ENCODE results near the gene OR2V1. TPM values are rescaled to one million over a fixed set of nuclear protein-coding genes. Genes with fewer than 3 reads are reported as not detected.
"Not testable (repeated sequence)": the region's sequence is repeated elsewhere in the genome, so short reads cannot be mapped to it uniquely, and the experiment has no call there.

OR2V1 gene
- total and polyA plus RNA-seq, 2 of the 13 experiments (the other 11 are each of a cell fraction or from before 2014, with no cell fraction given): not detected

DNA sequence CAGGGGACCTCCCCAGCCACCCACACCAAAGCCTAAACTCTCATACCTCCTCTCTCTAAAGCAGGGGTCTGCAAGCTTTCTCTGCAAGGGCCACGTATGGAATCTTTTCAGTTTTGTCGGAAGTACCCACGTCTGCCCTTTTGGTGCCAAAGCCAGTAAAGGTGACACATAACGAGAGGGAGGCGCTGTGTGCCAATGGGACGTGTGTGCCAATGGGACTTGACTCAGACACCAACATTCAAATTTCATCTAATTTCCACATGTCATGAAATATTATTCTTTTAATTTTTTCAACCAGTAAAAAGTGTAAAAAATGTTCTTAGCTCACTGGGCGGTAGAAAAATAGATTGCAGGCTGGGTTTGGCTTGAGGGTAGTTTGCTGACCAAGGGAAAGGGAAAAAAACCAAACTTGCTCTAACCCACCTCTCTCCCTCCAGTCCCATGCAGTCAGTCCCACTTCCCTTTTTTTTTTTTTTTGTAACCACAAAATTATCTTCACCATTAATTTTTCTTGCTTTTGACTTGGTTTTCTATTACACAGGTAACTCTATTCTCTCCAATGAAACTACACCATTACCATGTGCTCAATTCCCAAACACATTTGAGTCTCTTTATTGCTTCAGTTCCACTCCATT lies 25.5 kb downstream of the OR2V1 start:
- H3K36me3 ChIP-seq (replicated peaks in 1 of 2; ENCODE audit: control insufficient read depth in 1 of 2, insufficient read depth in 2 of 2, low read length in 2 of 2): no peaks in the 10 kb centered on the region
- H4K20me1 ChIP-seq (ENCODE audit: insufficient read depth, low read length): no peaks in the 10 kb centered on the region
- H3K4me3 ChIP-seq (replicated peaks in 1 of 3; ENCODE audit: insufficient read depth in 1 of 3, low read depth in 2 of 3, low read length in 3 of 3): no peak overlapping the region
- peaks cover 0 to 30% of the 10 kb centered on the region in 2 experiments; a peak in 2 of 5 replicates for H3K27me3 ChIP-seq (ENCODE audit: control insufficient read depth in 1 of 2, insufficient read depth in 2 of 2, low read length in 2 of 2)
- DNase-seq (ENCODE audit: low spot score) (no peak), ATAC-seq (no peak), FAIRE-seq (no peak)
- H3K4me1 ChIP-seq (ENCODE audit: insufficient read depth, low read length): no peaks in the 10 kb centered on the region
- no peaks in the 10 kb centered on the region for H3K9me3 ChIP-seq (ENCODE audit: low read length)
- H3K9ac ChIP-seq (ENCODE audit: insufficient read depth, low read depth, low read length): no peak overlapping the region
- in situ Hi-C loops (cut with HindIII; ENCODE audit: extremely low pct_ligation_motif_present, low pct_unique_long_range_greater_than_20kb): no loop called here
- no peak overlapping the region for H3K27ac ChIP-seq (ENCODE audit: extremely low read length, insufficient read depth, low read length)
- no peak overlapping the region for H2AFZ ChIP-seq (ENCODE audit: low read length)
- no TSS peak for BruUV-seq (replicated peaks)
- WGBS (ENCODE audit: low lambda C conversion rate): 57% methylated on average over 7 of the region's 7 CpGs
- no peak for TF ChIP-seq ZNF20 (CRISPR knock-in tag; IDR thresholded peaks at IDR 0.05)
- no peak for TF ChIP-seq RXRA (CRISPR knock-in tag; IDR thresholded peaks at IDR 0.05)
- TF ChIP-seq ZNF589 (CRISPR knock-in tag; conservative IDR thresholded peaks at IDR 0.05): no peak
- TF ChIP-seq, protein P1, sequence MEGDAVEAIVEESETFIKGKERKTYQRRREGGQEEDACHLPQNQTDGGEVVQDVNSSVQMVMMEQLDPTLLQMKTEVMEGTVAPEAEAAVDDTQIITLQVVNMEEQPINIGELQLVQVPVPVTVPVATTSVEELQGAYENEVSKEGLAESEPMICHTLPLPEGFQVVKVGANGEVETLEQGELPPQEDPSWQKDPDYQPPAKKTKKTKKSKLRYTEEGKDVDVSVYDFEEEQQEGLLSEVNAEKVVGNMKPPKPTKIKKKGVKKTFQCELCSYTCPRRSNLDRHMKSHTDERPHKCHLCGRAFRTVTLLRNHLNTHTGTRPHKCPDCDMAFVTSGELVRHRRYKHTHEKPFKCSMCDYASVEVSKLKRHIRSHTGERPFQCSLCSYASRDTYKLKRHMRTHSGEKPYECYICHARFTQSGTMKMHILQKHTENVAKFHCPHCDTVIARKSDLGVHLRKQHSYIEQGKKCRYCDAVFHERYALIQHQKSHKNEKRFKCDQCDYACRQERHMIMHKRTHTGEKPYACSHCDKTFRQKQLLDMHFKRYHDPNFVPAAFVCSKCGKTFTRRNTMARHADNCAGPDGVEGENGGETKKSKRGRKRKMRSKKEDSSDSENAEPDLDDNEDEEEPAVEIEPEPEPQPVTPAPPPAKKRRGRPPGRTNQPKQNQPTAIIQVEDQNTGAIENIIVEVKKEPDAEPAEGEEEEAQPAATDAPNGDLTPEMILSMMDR (CRISPR knock-in tag; IDR thresholded peaks at IDR 0.05): no peak
- no peak for TF ChIP-seq ZFP62 (CRISPR knock-in tag; IDR thresholded peaks at IDR 0.05)
- no peak for TF ChIP-seq ZNF496 (CRISPR knock-in tag; IDR thresholded peaks at IDR 0.05; ENCODE audit: insufficient replicate concordance)
- TF ChIP-seq ZBTB7B (CRISPR knock-in tag; IDR thresholded peaks at IDR 0.05): no peak
- ChIA-PET POLR2A (no interaction called here), CTCF (ENCODE audit: low intra/inter-chr PET ratio, low total read pairs) (no interaction called here)
- H3K4me2 ChIP-seq (ENCODE audit: low read depth, low read length): no peak overlapping the region
- intact Hi-C loops (cut with micrococcal nuclease; ENCODE audit: unreplicated experiment): no loop called here
- no peaks in the 10 kb centered on the region for H3K79me2 ChIP-seq (ENCODE audit: insufficient read depth, low read length)

DNA sequence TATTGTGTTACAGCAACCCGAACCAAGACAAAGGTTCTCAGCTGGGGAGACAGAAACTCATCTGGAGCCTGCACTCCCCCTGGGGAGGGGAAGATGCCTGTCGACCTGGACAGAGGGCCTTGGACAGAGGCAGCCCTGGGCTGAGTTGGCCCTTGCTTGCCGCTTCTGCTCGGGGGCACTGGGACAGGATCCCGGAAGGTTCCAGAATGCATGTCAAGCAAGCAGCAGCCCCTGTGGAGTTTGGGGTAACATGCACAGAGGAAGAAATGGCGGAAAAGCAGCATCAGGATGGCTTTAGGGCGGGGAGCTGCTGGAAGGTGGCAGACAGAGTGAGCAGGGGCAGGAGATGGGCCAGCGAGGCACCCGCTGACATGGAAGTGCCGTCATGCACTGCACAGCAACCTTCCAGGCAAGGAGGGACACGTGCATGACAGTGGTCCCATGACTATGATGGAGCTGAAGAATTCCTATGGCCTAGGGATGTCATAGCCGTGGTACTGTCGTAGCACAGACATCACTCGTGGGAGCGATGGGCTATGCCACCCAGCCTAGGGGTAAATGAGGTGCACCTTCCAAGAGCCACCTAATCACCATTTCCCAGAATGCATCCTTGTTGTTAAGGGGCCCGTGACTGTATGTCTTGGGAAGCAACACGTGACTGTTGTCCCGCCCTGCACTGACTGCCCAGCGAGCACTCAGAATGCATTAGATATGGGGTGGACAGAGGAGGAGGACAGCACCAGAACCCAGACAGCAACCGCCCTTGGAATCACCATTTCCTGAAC lies 26.2 kb downstream of the OR2V1 start:
- POLR2A ChIA-PET; DNase-seq (ENCODE audit: low spot score); CTCF ChIA-PET (ENCODE audit: low intra/inter-chr PET ratio, low total read pairs); H3K4me2 ChIP-seq (ENCODE audit: low read depth, low read length); H3K4me1 ChIP-seq (ENCODE audit: insufficient read depth, low read length); FAIRE-seq; H3K79me2 ChIP-seq (ENCODE audit: insufficient read depth, low read length); H2AFZ ChIP-seq (ENCODE audit: low read length); H3K4me3 ChIP-seq (replicated peaks in 1 of 3; ENCODE audit: insufficient read depth in 1 of 3, low read depth in 2 of 3, low read length in 3 of 3); ATAC-seq; H4K20me1 ChIP-seq (ENCODE audit: insufficient read depth, low read length); H3K27ac ChIP-seq (ENCODE audit: extremely low read length, insufficient read depth, low read length); intact Hi-C loops (cut with micrococcal nuclease; ENCODE audit: unreplicated experiment); H3K9ac ChIP-seq (ENCODE audit: insufficient read depth, low read depth, low read length); in situ Hi-C loops (cut with HindIII; ENCODE audit: extremely low pct_ligation_motif_present, low pct_unique_long_range_greater_than_20kb); H3K36me3 ChIP-seq (replicated peaks in 1 of 2; ENCODE audit: control insufficient read depth in 1 of 2, insufficient read depth in 2 of 2, low read length in 2 of 2); H3K9me3 ChIP-seq (ENCODE audit: low read length); BruUV-seq (replicated peaks): not testable (repeated sequence)
- H3K27me3 ChIP-seq (ENCODE audit: control insufficient read depth in 1 of 2, insufficient read depth in 2 of 2, low read length in 2 of 2): peaks cover 0 to 30% of the 10 kb centered on the region in 2 experiments; a peak in 3 of 5 replicates
- WGBS (ENCODE audit: low lambda C conversion rate): 37% methylated on average over 13 of the region's 20 CpGs

DNA sequence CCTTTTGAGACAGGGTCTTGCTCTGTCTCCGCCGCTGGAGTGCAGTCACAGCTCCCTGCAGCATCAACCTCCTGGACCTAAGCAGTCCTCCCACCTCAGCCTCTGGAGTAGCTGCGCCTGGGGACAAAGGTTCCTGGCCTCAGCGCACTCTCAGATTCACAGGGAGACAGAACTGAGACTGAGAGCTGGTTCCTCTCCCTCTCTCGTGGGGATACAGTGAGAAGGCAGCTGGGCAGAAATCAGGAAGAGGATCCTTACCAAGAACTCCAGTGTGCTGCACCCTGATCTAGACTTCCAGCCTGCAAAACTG lies 26.8 kb downstream of the OR2V1 start:
- DNase-seq (ENCODE audit: low spot score); H3K4me1 ChIP-seq (ENCODE audit: insufficient read depth, low read length); H3K27ac ChIP-seq (ENCODE audit: extremely low read length, insufficient read depth, low read length); intact Hi-C loops (cut with micrococcal nuclease; ENCODE audit: unreplicated experiment); CTCF ChIA-PET (ENCODE audit: low intra/inter-chr PET ratio, low total read pairs); BruUV-seq (replicated peaks); in situ Hi-C loops (cut with HindIII; ENCODE audit: extremely low pct_ligation_motif_present, low pct_unique_long_range_greater_than_20kb); H4K20me1 ChIP-seq (ENCODE audit: insufficient read depth, low read length); H3K9ac ChIP-seq (ENCODE audit: insufficient read depth, low read depth, low read length); H3K4me2 ChIP-seq (ENCODE audit: low read depth, low read length); H2AFZ ChIP-seq (ENCODE audit: low read length); H3K9me3 ChIP-seq (ENCODE audit: low read length); ATAC-seq; H3K4me3 ChIP-seq (replicated peaks in 1 of 3; ENCODE audit: insufficient read depth in 1 of 3, low read depth in 2 of 3, low read length in 3 of 3); H3K36me3 ChIP-seq (replicated peaks in 1 of 2; ENCODE audit: control insufficient read depth in 1 of 2, insufficient read depth in 2 of 2, low read length in 2 of 2); POLR2A ChIA-PET; FAIRE-seq; H3K79me2 ChIP-seq (ENCODE audit: insufficient read depth, low read length): not testable (repeated sequence)
- peaks cover under 1 to 30% of the 10 kb centered on the region in 2 experiments; a peak in 4 of 5 replicates for H3K27me3 ChIP-seq (ENCODE audit: control insufficient read depth in 1 of 2, insufficient read depth in 2 of 2, low read length in 2 of 2)
- 2% methylated on average over 5 of the region's 5 CpGs for WGBS (ENCODE audit: low lambda C conversion rate)
